GM12878 (cell line): Measurements from ENCODE around the gene GALNTL6. TPM values are rescaled to one million over a fixed set of nuclear protein-coding genes. Genes with fewer than 3 reads are reported as not detected.

Experiments used
- ATAC-seq: fragments of 200-7000 bp; cut with Tn5 transposase; 3 replicates; pipeline ENCODE4 v1.9.1; 2020; ENCODE audit warnings: mild to moderate bottlenecking, moderate library complexity
- BruUV-seq: library from RNA; stranded (reverse); fragments of 400-500 nt; replicated peaks from 2 replicates; lab custom pipeline; 2021; lab: Mats Ljungman, UMichigan
- CTCF ChIA-PET: fragments of 300-600 bp; sonication (Branson Sonifier 250); formaldehyde crosslinking; extraction: SDS; loops from one replicate; lab custom pipeline; 2021; ENCODE audit warnings: inconsistent platforms; lab: Yijun Ruan, JAX
- POLR2A ChIA-PET: fragments of 350-600 bp; formaldehyde crosslinking; extraction: SDS; loops from one replicate; lab custom pipeline; 2021; ENCODE audit warnings: inconsistent platforms; lab: Charles Lee
- RAD21 ChIA-PET: fragments of 300-600 bp; sonication (Branson Sonifier 250); formaldehyde crosslinking; loops from one replicate; lab custom pipeline; 2023; ENCODE audit warnings: antibody characterized with exemption; ENCODE audit not compliant: unreplicated experiment; lab: Charles Lee
- SMC1A ChIA-PET: fragments of 300-600 bp; sonication (Branson Sonifier 250); formaldehyde crosslinking; loops from one replicate; lab custom pipeline; 2023; ENCODE audit not compliant: unreplicated experiment, uncharacterized antibody; lab: Charles Lee
- DNase-seq: peaks from one replicate; pipeline ENCODE4 v3.0.0-alpha.2; 2011; ENCODE audit warnings: low read depth, low spot score
- FAIRE-seq: peaks from 3 replicates; lab custom pipeline; 2011; peaks lifted over from hg19 to GRCh38; lab: Jason Lieb, UNC
- H2AFZ ChIP-seq: 2 replicates; pipeline ENCODE4 v1.6.0; 2011; ENCODE audit warnings: low read depth, low read length, control low read depth; ENCODE audit not compliant: control insufficient read depth
- H3K27ac ChIP-seq: 2 replicates; pipeline ENCODE4 v1.5.1; 2011; ENCODE audit warnings: control low read depth; ENCODE audit not compliant: control insufficient read depth, insufficient read depth
- H3K27me3 ChIP-seq, 2 experiments: replicated peaks in 1 of 2; 2 replicates each; pipeline versions ENCODE4 v1.6.0 to v1.6.1; 2011; ENCODE audit warnings: low read length in 1 of 2; ENCODE audit not compliant: control insufficient read depth in 2 of 2, insufficient read depth in 2 of 2
- H3K36me3 ChIP-seq, 2 experiments: 2 replicates each; pipeline ENCODE4 v1.5.1; 2011; ENCODE audit warnings: low read length in 1 of 2; ENCODE audit not compliant: control insufficient read depth in 2 of 2, insufficient read depth in 2 of 2
- H3K4me1 ChIP-seq: 2 replicates; pipeline ENCODE4 v1.6.1; 2011; ENCODE audit warnings: mild to moderate bottlenecking, low read length, moderate library complexity, mixed read lengths; ENCODE audit not compliant: control insufficient read depth, insufficient read depth
- H3K4me2 ChIP-seq: 2 replicates; pipeline ENCODE4 v1.6.0; 2011; ENCODE audit warnings: control low read depth; ENCODE audit not compliant: control insufficient read depth, insufficient read depth
- H3K4me3 ChIP-seq: fragments of 200-600 bp; sonication (generic); 2 replicates; pipeline ENCODE4 v1.5.1; 2016
- H3K79me2 ChIP-seq: 2 replicates; pipeline ENCODE4 v1.6.0; 2011; ENCODE audit warnings: low read length; ENCODE audit not compliant: control insufficient read depth, insufficient read depth
- H3K9ac ChIP-seq: 2 replicates; pipeline ENCODE4 v1.8.0; 2011; ENCODE audit warnings: low read length, control low read depth, mixed read lengths; ENCODE audit not compliant: control insufficient read depth, insufficient read depth
- H3K9me3 ChIP-seq: replicated peaks from 3 replicates; pipeline ENCODE4 v1.5.1; 2011; ENCODE audit warnings: mild to moderate bottlenecking, low read length; ENCODE audit not compliant: control insufficient read depth, insufficient read depth
- H4K20me1 ChIP-seq: 2 replicates; pipeline ENCODE4 v1.6.0; 2011; ENCODE audit not compliant: control insufficient read depth, insufficient read depth
- BCL11A ChIP-seq: IDR thresholded peaks from 2 replicates; pipeline ENCODE4 v1.6.1; 2011; ENCODE audit warnings: low read depth, low read length
- CBFB ChIP-seq: IDR thresholded peaks from 2 replicates; pipeline ENCODE4 v1.6.1; 2016; ENCODE audit warnings: antibody characterized with exemption, low read depth
- CREM ChIP-seq: IDR thresholded peaks from 2 replicates; pipeline ENCODE4 v1.6.1; 2014; ENCODE audit warnings: antibody characterized with exemption, low read depth
- FOXK2 ChIP-seq: fragments of 450-650 bp; IDR thresholded peaks from 2 replicates; pipeline ENCODE4 v1.6.1; 2017; ENCODE audit warnings: mild to moderate bottlenecking, moderate library complexity
- KLF5 ChIP-seq: fragments of 450-650 bp; IDR thresholded peaks from 2 replicates; pipeline ENCODE4 v1.6.1; 2014; ENCODE audit warnings: mild to moderate bottlenecking; ENCODE audit not compliant: partially characterized antibody
- NBN ChIP-seq: fragments of 450-650 bp; IDR thresholded peaks from 2 replicates; pipeline ENCODE4 v1.6.1; 2016
- NRF1 ChIP-seq: conservative IDR thresholded peaks from 2 replicates; pipeline ENCODE4 v1.6.1; 2011; ENCODE audit warnings: mild to moderate bottlenecking, low read depth, low read length, improper control_type of control experiment
- PAX8 ChIP-seq: fragments of 450-650 bp; IDR thresholded peaks from 2 replicates; pipeline ENCODE4 v1.6.1; 2017; ENCODE audit warnings: mild to moderate bottlenecking, moderate library complexity
- RCOR1 ChIP-seq: conservative IDR thresholded peaks from 2 replicates; pipeline ENCODE4 v1.6.1; 2012; ENCODE audit warnings: low read depth, low read length, improper control_type of control experiment
- SMAD5 ChIP-seq: IDR thresholded peaks from 2 replicates; pipeline ENCODE4 v1.6.1; 2016; ENCODE audit warnings: antibody characterized with exemption, low read depth
- SMC3 ChIP-seq: IDR thresholded peaks from 2 replicates; pipeline ENCODE4 v1.6.1; 2011; ENCODE audit warnings: low read length, improper control_type of control experiment, borderline replicate concordance
- SRF ChIP-seq, 2 experiments: IDR thresholded peaks; 2 replicates each; pipeline ENCODE4 v1.6.1; 2011; ENCODE audit warnings: low read depth in 2 of 2, low read length in 2 of 2, mild to moderate bottlenecking in 1 of 2, moderate library complexity in 1 of 2
- TCF12 ChIP-seq: IDR thresholded peaks from 2 replicates; pipeline ENCODE4 v1.6.1; 2011; ENCODE audit warnings: low read depth, mild to moderate bottlenecking, low read length
- WGBS: methylation state at CpG from one replicate; pipeline ENCODE4 v1.1.6; 2016; ENCODE audit warnings: low lambda C conversion rate; ENCODE audit not compliant: insufficient replicate concordance, insufficient coverage; ENCODE audit errors: missing lambda C conversion rate; 5-methylcytosine and 5-hydroxymethylcytosine counted together
- in situ Hi-C: fragments of 300-500 bp; cut with MboI; formaldehyde crosslinking; loops from 9 replicates; pipeline ENCODE4 v1.14.3; 2018; ENCODE audit warnings: mixed read lengths
- intact Hi-C: fragments of 100-400 bp; cut with micrococcal nuclease; formaldehyde crosslinking; loops from one replicate; pipeline ENCODE4 v1.14.2; 2022; ENCODE audit not compliant: unreplicated experiment
- polyA plus RNA-seq, 11 experiments: library from polyadenylated mRNA; depleted of rRNA in 4 of 11; unstranded in 6 of 11; stranded (reverse) in 5 of 11; fragments of >200 nt; fragmentation: Nextera tagmentation in 4 of 11; fragmentation: Illumina TruSeq in 1 of 11; extraction: Ambion mirVana in 4 of 11; extraction: Trizol in 1 of 11; gene quantifications; 1 replicate in 1 of 11; 2 replicates in 10 of 11; pipeline versions ENCODE4 v1.2.1 to v1.2.3, GENCODE V29; 2011 to 2016; ENCODE audit warnings: inconsistent platforms in 2 of 11, missing spikeins in 2 of 11, low read depth in 1 of 11
- total RNA-seq, 4 experiments: library from RNA; depleted of rRNA in 3 of 4; stranded (reverse); fragments of >200 nt in 3 of 4; fragmentation: Illumina TruSeq in 1 of 4; extraction: Trizol in 1 of 4; gene quantifications; 2 replicates each; pipeline versions ENCODE4 v1.2.1 to v1.2.3, GENCODE V29; 2013 to 2021
- TF ChIP-seq, protein P1 (sequence below): IDR thresholded peaks from 2 replicates; pipeline ENCODE4 v1.6.1; 2012; ENCODE audit warnings: improper control_type of control experiment, low read depth, low read length; ENCODE audit not compliant: insufficient replicate concordance
- TF ChIP-seq, protein P2 (sequence below): IDR thresholded peaks from 2 replicates; pipeline ENCODE4 v1.6.1; 2011; ENCODE audit warnings: low read depth, low read length, improper control_type of control experiment, borderline replicate concordance
- TF ChIP-seq, protein P3 (sequence below): fragments of 450-650 bp; IDR thresholded peaks from 2 replicates; pipeline ENCODE4 v1.6.1; 2017; ENCODE audit warnings: low read depth, mild to moderate bottlenecking, moderate library complexity
- TF ChIP-seq, protein P4 (sequence below): IDR thresholded peaks from 2 replicates; pipeline ENCODE4 v1.6.1; 2011; ENCODE audit warnings: mild to moderate bottlenecking, low read depth, low read length, moderate library complexity; ENCODE audit not compliant: insufficient replicate concordance

The GALNTL6 gene
- total and polyA plus RNA-seq, 10 of the 15 experiments (the other 5 are each of a cell fraction or from before 2014, with no cell fraction given) = 0.01 to 0.29 TPM; not detected in 8

DNA sequence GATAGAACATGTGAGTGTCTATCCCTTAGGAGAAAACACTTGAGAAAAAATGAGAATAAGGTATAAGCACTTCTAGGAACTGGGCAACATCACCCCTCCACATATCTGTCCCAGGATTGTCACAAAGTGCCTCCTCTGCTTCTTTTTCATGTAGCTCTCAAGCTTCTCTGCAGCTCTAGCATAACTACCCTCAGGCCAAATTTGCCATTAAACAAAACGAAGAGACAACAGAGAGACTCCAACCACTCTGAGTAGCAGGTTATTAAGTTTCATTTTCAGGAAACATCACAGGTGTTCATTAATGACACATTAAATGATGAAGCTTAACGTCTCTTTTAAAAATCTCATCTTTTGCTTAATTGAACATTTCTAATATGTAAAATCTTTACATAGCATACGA, 580.0 kb downstream of the GALNTL6 start:
- Histone ChIP-seq H3K9ac (no peak overlapping the region), H3K4me3 (no peak overlapping the region), H3K79me2 (no peaks in the 10 kb centered on the region), H3K9me3 (no peaks in the 10 kb centered on the region), H4K20me1 (no peaks in the 10 kb centered on the region), H3K4me1 (no peaks in the 10 kb centered on the region), H2AFZ (no peak overlapping the region), H3K27ac (no peak overlapping the region), H3K4me2 (no peak overlapping the region), H3K36me3 (no peaks in the 10 kb centered on the region), H3K27me3 (no peaks in the 10 kb centered on the region)
- TF ChIP-seq FOXK2 (no peak), BCL11A (no peak), SMAD5 (no peak), KLF5 (no peak), NBN (no peak), NRF1 (no peak), SRF (IDR thresholded peaks at IDR 0.05; ENCODE audit: low read depth in 2 of 2, low read length in 2 of 2) (no peak), RCOR1 (no peak), TCF12 (no peak), CREM (no peak), PAX8 (no peak), SMC3 (no peak), CBFB (no peak)
- TF ChIP-seq, protein P1, sequence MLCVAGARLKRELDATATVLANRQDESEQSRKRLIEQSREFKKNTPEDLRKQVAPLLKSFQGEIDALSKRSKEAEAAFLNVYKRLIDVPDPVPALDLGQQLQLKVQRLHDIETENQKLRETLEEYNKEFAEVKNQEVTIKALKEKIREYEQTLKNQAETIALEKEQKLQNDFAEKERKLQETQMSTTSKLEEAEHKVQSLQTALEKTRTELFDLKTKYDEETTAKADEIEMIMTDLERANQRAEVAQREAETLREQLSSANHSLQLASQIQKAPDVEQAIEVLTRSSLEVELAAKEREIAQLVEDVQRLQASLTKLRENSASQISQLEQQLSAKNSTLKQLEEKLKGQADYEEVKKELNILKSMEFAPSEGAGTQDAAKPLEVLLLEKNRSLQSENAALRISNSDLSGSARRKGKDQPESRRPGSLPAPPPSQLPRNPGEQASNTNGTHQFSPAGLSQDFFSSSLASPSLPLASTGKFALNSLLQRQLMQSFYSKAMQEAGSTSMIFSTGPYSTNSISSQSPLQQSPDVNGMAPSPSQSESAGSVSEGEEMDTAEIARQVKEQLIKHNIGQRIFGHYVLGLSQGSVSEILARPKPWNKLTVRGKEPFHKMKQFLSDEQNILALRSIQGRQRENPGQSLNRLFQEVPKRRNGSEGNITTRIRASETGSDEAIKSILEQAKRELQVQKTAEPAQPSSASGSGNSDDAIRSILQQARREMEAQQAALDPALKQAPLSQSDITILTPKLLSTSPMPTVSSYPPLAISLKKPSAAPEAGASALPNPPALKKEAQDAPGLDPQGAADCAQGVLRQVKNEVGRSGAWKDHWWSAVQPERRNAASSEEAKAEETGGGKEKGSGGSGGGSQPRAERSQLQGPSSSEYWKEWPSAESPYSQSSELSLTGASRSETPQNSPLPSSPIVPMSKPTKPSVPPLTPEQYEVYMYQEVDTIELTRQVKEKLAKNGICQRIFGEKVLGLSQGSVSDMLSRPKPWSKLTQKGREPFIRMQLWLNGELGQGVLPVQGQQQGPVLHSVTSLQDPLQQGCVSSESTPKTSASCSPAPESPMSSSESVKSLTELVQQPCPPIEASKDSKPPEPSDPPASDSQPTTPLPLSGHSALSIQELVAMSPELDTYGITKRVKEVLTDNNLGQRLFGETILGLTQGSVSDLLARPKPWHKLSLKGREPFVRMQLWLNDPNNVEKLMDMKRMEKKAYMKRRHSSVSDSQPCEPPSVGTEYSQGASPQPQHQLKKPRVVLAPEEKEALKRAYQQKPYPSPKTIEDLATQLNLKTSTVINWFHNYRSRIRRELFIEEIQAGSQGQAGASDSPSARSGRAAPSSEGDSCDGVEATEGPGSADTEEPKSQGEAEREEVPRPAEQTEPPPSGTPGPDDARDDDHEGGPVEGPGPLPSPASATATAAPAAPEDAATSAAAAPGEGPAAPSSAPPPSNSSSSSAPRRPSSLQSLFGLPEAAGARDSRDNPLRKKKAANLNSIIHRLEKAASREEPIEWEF = no peak
- TF ChIP-seq, protein P2, sequence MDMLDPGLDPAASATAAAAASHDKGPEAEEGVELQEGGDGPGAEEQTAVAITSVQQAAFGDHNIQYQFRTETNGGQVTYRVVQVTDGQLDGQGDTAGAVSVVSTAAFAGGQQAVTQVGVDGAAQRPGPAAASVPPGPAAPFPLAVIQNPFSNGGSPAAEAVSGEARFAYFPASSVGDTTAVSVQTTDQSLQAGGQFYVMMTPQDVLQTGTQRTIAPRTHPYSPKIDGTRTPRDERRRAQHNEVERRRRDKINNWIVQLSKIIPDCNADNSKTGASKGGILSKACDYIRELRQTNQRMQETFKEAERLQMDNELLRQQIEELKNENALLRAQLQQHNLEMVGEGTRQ = no peak
- TF ChIP-seq, protein P3, sequence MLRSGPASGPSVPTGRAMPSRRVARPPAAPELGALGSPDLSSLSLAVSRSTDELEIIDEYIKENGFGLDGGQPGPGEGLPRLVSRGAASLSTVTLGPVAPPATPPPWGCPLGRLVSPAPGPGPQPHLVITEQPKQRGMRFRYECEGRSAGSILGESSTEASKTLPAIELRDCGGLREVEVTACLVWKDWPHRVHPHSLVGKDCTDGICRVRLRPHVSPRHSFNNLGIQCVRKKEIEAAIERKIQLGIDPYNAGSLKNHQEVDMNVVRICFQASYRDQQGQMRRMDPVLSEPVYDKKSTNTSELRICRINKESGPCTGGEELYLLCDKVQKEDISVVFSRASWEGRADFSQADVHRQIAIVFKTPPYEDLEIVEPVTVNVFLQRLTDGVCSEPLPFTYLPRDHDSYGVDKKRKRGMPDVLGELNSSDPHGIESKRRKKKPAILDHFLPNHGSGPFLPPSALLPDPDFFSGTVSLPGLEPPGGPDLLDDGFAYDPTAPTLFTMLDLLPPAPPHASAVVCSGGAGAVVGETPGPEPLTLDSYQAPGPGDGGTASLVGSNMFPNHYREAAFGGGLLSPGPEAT = no peak
- TF ChIP-seq, protein P4, sequence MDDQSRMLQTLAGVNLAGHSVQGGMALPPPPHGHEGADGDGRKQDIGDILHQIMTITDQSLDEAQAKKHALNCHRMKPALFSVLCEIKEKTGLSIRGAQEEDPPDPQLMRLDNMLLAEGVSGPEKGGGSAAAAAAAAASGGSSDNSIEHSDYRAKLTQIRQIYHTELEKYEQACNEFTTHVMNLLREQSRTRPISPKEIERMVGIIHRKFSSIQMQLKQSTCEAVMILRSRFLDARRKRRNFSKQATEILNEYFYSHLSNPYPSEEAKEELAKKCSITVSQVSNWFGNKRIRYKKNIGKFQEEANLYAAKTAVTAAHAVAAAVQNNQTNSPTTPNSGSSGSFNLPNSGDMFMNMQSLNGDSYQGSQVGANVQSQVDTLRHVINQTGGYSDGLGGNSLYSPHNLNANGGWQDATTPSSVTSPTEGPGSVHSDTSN = no peak
- ChIA-PET SMC1A (no interaction called here), CTCF (no interaction called here), POLR2A (no interaction called here), RAD21 (no interaction called here)
- BruUV-seq = no TSS peak
- in situ Hi-C loops (no loop called here), intact Hi-C loops (no loop called here)
- ATAC-seq = no peak
- no peak for DNase-seq
- FAIRE-seq = no peak
- WGBS = 2% methylated on average over 3 of the region's 3 CpGs
